T-helper 2 cell treated with Interferon-gamma antibody and Interleukin-4, amounts not matched to agents 5 μg/mL and 100 μg/mL, for 36 hours (primary cell): ENCODE data around the gene PPP1R8.
"Not testable (repeated sequence)": the region's sequence is repeated elsewhere in the genome, so short reads cannot be mapped to it uniquely, and the experiment has no call there.

ENCODE experiments used
- DNase-seq: peaks from one replicate; pipeline ENCODE4 v3.0.0; 2021; ENCODE audit warnings: low spot score
- H3K27ac Mint-ChIP-seq: one replicate; pipeline ENCODE4 v1.8.0; 2021; ENCODE audit warnings: mild to moderate bottlenecking, mixed read lengths
- H3K27me3 Mint-ChIP-seq: one replicate; pipeline ENCODE4 v1.8.0; 2021; ENCODE audit warnings: low read depth, mixed read lengths
- H3K36me3 Mint-ChIP-seq: one replicate; pipeline ENCODE4 v1.8.0; 2021; ENCODE audit warnings: low read depth, mixed read lengths
- H3K4me1 Mint-ChIP-seq: one replicate; pipeline ENCODE4 v1.8.0; 2021; ENCODE audit warnings: low read depth, mixed read lengths
- H3K4me3 Mint-ChIP-seq: one replicate; pipeline ENCODE4 v1.8.0; 2022; ENCODE audit warnings: mild to moderate bottlenecking, moderate library complexity, mixed read lengths
- H3K9me3 Mint-ChIP-seq: one replicate; pipeline ENCODE4 v1.8.0; 2021; ENCODE audit warnings: mixed read lengths

The PPP1R8 gene

GRCh38 chr1:27816921-27817630, 13.5 kb upstream of the PPP1R8 start:
- Mint-ChIP-seq H3K4me3 (no peak overlapping the region), H3K9me3 (no peaks in the 10 kb centered on the region), H3K27ac (peak overlapping the region; percentile 45), H3K36me3 (peaks cover 35% of the 10 kb centered on the region), H3K4me1 (no peaks in the 10 kb centered on the region), H3K27me3 (no peaks in the 10 kb centered on the region)
- no peak for DNase-seq

GRCh38 chr1:27821761-27822315, 8.7 kb upstream of the PPP1R8 start:
- DNase-seq: no peak

GRCh38 chr1:27823784-27824183, 6.8 kb upstream of the PPP1R8 start:
- DNase-seq: no peak
- H3K9me3 Mint-ChIP-seq: no peaks in the 10 kb centered on the region
- H3K27me3 Mint-ChIP-seq: no peaks in the 10 kb centered on the region
- H3K27ac Mint-ChIP-seq: no peak overlapping the region
- no peaks in the 10 kb centered on the region for H3K4me1 Mint-ChIP-seq
- H3K4me3 Mint-ChIP-seq: no peak overlapping the region
- peaks cover 27% of the 10 kb centered on the region for H3K36me3 Mint-ChIP-seq

More at GRCh38 chr1:27821761-27822315, 8.7 kb upstream of the PPP1R8 start:
- no peak overlapping the region for H3K27ac Mint-ChIP-seq
- H3K4me1 Mint-ChIP-seq: no peaks in the 10 kb centered on the region
- no peak overlapping the region for H3K4me3 Mint-ChIP-seq
- H3K27me3 Mint-ChIP-seq: no peaks in the 10 kb centered on the region
- H3K36me3 Mint-ChIP-seq: peaks cover 31% of the 10 kb centered on the region
- no peaks in the 10 kb centered on the region for H3K9me3 Mint-ChIP-seq

GRCh38 chr1:27824411-27824810, 6.2 kb upstream of the PPP1R8 start:
- no peak overlapping the region for H3K4me3 Mint-ChIP-seq
- H3K36me3 Mint-ChIP-seq: peaks cover 24% of the 10 kb centered on the region
- no peak for DNase-seq
- no peak overlapping the region for H3K27ac Mint-ChIP-seq
- H3K9me3 Mint-ChIP-seq: no peaks in the 10 kb centered on the region
- H3K4me1 Mint-ChIP-seq: no peaks in the 10 kb centered on the region
- H3K27me3 Mint-ChIP-seq: no peaks in the 10 kb centered on the region

GRCh38 chr1:27829339-27829960, 1.1 kb upstream of the PPP1R8 start:
- not testable (repeated sequence) for H3K9me3 Mint-ChIP-seq, H3K27me3 Mint-ChIP-seq, DNase-seq, H3K27ac Mint-ChIP-seq
- peaks cover 13% of the 10 kb centered on the region for H3K36me3 Mint-ChIP-seq
- peak overlapping the region; percentile 97 for H3K4me3 Mint-ChIP-seq
- peaks cover 20% of the 10 kb centered on the region for H3K4me1 Mint-ChIP-seq

- DNase-seq: no peak
- Mint-ChIP-seq H3K27ac (peak overlapping the region; percentile 90), H3K9me3 (no peaks in the 10 kb centered on the region), H3K4me3 (peak overlapping the region; percentile 97), H3K27me3 (no peaks in the 10 kb centered on the region), H3K4me1 (peaks cover 23% of the 10 kb centered on the region), H3K36me3 (peaks cover 20% of the 10 kb centered on the region)
Observed at GRCh38 chr1:27831568-27832410, 1.2 kb downstream of the PPP1R8 start.

- no peak for DNase-seq
- Mint-ChIP-seq H3K9me3 (no peaks in the 10 kb centered on the region), H3K4me3 (peak overlapping the region; percentile 18), H3K36me3 (peaks cover 22% of the 10 kb centered on the region), H3K27ac (no peak overlapping the region), H3K27me3 (no peaks in the 10 kb centered on the region), H3K4me1 (peaks cover 23% of the 10 kb centered on the region)
Observed at GRCh38 chr1:27832762-27833161, 2.2 kb downstream of the PPP1R8 start.

- H3K9me3 Mint-ChIP-seq: no peaks in the 10 kb centered on the region
- H3K36me3 Mint-ChIP-seq: peaks cover 22% of the 10 kb centered on the region
- no peak for DNase-seq
- no peak overlapping the region for H3K27ac Mint-ChIP-seq
- no peaks in the 10 kb centered on the region for H3K27me3 Mint-ChIP-seq
- H3K4me3 Mint-ChIP-seq: no peak overlapping the region
- peaks cover 23% of the 10 kb centered on the region for H3K4me1 Mint-ChIP-seq
Observed at GRCh38 chr1:27833470-27833869, 2.9 kb downstream of the PPP1R8 start.

GRCh38 chr1:27835046-27835445, 4.5 kb downstream of the PPP1R8 start:
- Mint-ChIP-seq H3K4me1 (peaks cover 23% of the 10 kb centered on the region), H3K27ac (no peak overlapping the region), H3K4me3 (no peak overlapping the region), H3K9me3 (no peaks in the 10 kb centered on the region), H3K27me3 (no peaks in the 10 kb centered on the region), H3K36me3 (peaks cover 33% of the 10 kb centered on the region)
- no peak for DNase-seq

- H3K4me3 Mint-ChIP-seq: no peak overlapping the region
- no peaks in the 10 kb centered on the region for H3K27me3 Mint-ChIP-seq
- DNase-seq: no peak
- peaks cover 23% of the 10 kb centered on the region for H3K4me1 Mint-ChIP-seq
- peaks cover 36% of the 10 kb centered on the region for H3K36me3 Mint-ChIP-seq
- no peaks in the 10 kb centered on the region for H3K9me3 Mint-ChIP-seq
- no peak overlapping the region for H3K27ac Mint-ChIP-seq
Observed at GRCh38 chr1:27835501-27835900, 4.9 kb downstream of the PPP1R8 start.

GRCh38 chr1:27849951-27850350, 19.4 kb downstream of the PPP1R8 start:
- Mint-ChIP-seq H3K4me3 (no peak overlapping the region), H3K27ac (no peak overlapping the region), H3K4me1 (no peaks in the 10 kb centered on the region), H3K9me3 (no peaks in the 10 kb centered on the region), H3K36me3 (peaks cover 46% of the 10 kb centered on the region), H3K27me3 (no peaks in the 10 kb centered on the region)
- DNase-seq: no peak

- Mint-ChIP-seq H3K27ac (no peak overlapping the region), H3K27me3 (peaks cover under 1% of the 10 kb centered on the region), H3K4me1 (peaks cover 6% of the 10 kb centered on the region), H3K9me3 (no peaks in the 10 kb centered on the region), H3K36me3 (peaks cover 14% of the 10 kb centered on the region), H3K4me3 (no peak overlapping the region)
- no peak for DNase-seq
Observed at GRCh38 chr1:27855085-27855484, 24.5 kb downstream of the PPP1R8 start.

- DNase-seq: no peak
- Mint-ChIP-seq H3K4me3 (no peak overlapping the region), H3K27ac (peak overlapping the region; percentile 4)
Observed at GRCh38 chr1:27856561-27857343, 26.2 kb downstream of the PPP1R8 start.

More at GRCh38 chr1:27856561-27857343, 26.2 kb downstream of the PPP1R8 start:
- H3K27me3 Mint-ChIP-seq: peaks cover 2% of the 10 kb centered on the region
- no peaks in the 10 kb centered on the region for H3K9me3 Mint-ChIP-seq
- peaks cover 6% of the 10 kb centered on the region for H3K4me1 Mint-ChIP-seq
- no peaks in the 10 kb centered on the region for H3K36me3 Mint-ChIP-seq
